ENCODE measurements around the gene TMEM271. TPM values are rescaled to one million over a fixed set of nuclear protein-coding genes. Genes with fewer than 3 reads are reported as not detected.

TMEM271 gene
- polyA plus RNA-seq, 1 donor from 2014 or later: 16.0 TPM

DNA sequence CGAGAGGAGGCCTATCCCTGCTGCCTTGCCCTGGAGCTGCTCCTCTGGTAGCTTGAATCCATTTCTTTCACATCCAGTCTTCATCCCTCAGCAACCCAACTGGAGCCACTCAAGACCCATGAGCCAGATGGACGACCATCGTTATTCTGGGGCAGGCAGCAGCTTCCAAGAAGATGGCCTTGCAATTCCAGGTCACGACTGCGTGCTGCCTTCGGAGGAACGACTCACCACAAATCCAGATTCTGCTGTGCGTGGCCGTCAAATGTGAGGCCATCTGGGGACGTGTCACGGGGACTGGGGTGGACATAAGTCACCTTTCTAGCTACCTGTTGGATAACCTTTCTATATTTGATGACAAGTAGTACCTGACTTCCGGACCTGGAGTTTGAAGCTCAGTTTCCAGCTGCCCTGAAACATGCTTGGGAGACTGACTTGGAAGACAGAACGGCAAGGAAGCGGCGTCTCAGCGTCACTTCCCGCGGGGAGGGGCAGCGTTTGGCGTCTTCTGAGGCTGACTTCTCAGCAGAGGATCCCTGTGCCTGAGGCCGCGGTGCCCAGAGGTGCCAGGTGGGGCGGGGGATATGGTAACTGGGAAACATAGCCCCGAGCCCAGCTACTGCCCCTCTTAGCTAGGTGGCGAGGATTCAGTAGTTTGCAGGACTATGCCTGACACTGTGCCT lies 11.7 kb upstream of the TMEM271 start:
- Histone ChIP-seq H3K4me2 (ENCODE audit: low read length) (no peak overlapping the region), H4K20me1 (ENCODE audit: insufficient read depth) (no peaks in the 10 kb centered on the region), H2AFZ (ENCODE audit: low read depth, low read length) (no peak overlapping the region), H3K9ac (ENCODE audit: low read length) (no peak overlapping the region), H3K79me2 (replicated peaks; ENCODE audit: insufficient read depth, low read length) (no peaks in the 10 kb centered on the region), H3K27ac (ENCODE audit: low read length) (no peak overlapping the region), H3F3A (ENCODE audit: insufficient read depth, low read length, poor library complexity, severe bottlenecking) (no peaks in the 10 kb centered on the region), H3K36me3 (ENCODE audit: insufficient read depth, low read length) (peaks cover 4% of the 10 kb centered on the region), H3K27me3 (ENCODE audit: insufficient read depth, low read depth, low read length) (no peaks in the 10 kb centered on the region), H3K4me3 (ENCODE audit: low read length) (no peak overlapping the region), H3K9me3 (ENCODE audit: low read length) (no peaks in the 10 kb centered on the region), H3K9me2 (ENCODE audit: insufficient read depth, low read length) (no peaks in the 10 kb centered on the region)
- TF ChIP-seq EZH2 (IDR thresholded peaks at IDR 0.05; ENCODE audit: borderline replicate concordance, insufficient read depth, low read length, poor library complexity, severe bottlenecking): no peak
- TF ChIP-seq, protein P1, sequence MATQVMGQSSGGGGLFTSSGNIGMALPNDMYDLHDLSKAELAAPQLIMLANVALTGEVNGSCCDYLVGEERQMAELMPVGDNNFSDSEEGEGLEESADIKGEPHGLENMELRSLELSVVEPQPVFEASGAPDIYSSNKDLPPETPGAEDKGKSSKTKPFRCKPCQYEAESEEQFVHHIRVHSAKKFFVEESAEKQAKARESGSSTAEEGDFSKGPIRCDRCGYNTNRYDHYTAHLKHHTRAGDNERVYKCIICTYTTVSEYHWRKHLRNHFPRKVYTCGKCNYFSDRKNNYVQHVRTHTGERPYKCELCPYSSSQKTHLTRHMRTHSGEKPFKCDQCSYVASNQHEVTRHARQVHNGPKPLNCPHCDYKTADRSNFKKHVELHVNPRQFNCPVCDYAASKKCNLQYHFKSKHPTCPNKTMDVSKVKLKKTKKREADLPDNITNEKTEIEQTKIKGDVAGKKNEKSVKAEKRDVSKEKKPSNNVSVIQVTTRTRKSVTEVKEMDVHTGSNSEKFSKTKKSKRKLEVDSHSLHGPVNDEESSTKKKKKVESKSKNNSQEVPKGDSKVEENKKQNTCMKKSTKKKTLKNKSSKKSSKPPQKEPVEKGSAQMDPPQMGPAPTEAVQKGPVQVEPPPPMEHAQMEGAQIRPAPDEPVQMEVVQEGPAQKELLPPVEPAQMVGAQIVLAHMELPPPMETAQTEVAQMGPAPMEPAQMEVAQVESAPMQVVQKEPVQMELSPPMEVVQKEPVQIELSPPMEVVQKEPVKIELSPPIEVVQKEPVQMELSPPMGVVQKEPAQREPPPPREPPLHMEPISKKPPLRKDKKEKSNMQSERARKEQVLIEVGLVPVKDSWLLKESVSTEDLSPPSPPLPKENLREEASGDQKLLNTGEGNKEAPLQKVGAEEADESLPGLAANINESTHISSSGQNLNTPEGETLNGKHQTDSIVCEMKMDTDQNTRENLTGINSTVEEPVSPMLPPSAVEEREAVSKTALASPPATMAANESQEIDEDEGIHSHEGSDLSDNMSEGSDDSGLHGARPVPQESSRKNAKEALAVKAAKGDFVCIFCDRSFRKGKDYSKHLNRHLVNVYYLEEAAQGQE (IDR thresholded peaks at IDR 0.05; ENCODE audit: borderline replicate concordance): no peak
- TF ChIP-seq MXI1 (conservative IDR thresholded peaks at IDR 0.05; ENCODE audit: poor library complexity, severe bottlenecking): no peak
- no peak for TF ChIP-seq POLR2AphosphoS5 (IDR thresholded peaks at IDR 0.05)
- no peak for TF ChIP-seq TAF1 (IDR thresholded peaks at IDR 0.05; ENCODE audit: low read depth)
- no peak for TF ChIP-seq RAD21 (conservative IDR thresholded peaks at IDR 0.05)
- TF ChIP-seq SMC3 (conservative IDR thresholded peaks at IDR 0.05; ENCODE audit: poor library complexity): no peak
- TF ChIP-seq CTCF (IDR thresholded peaks at IDR 0.05; ENCODE audit: poor library complexity, severe bottlenecking): no peak
- TF ChIP-seq EP300 (conservative IDR thresholded peaks at IDR 0.05; ENCODE audit: poor library complexity, severe bottlenecking): no peak

DNA sequence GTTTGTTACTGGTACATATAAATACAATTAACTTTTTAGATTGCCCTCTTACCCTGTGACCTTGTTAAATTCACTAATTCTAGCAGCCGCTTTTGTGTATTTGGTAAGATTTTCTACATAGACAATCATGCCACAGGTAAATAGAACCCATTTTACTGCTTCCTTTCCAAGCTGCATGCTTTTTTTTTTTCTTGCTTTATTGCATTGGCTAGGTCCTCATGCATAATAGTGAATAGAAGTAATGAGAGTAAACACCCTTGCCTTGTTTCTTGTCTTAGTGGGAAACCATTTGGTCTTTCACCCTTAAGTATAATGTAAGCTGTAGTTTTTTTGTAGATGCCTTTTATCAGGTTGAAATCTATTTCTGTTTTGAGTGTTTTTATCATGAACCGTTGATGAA lies 7.7 kb upstream of the TMEM271 start:
- TF ChIP-seq EZH2 (IDR thresholded peaks at IDR 0.05; ENCODE audit: borderline replicate concordance, insufficient read depth, low read length, poor library complexity, severe bottlenecking): no peak
- TF ChIP-seq CTCF (IDR thresholded peaks at IDR 0.05; ENCODE audit: poor library complexity, severe bottlenecking): no peak
- TF ChIP-seq, protein P1 (IDR thresholded peaks at IDR 0.05; ENCODE audit: borderline replicate concordance): no peak
- TF ChIP-seq TAF1 (IDR thresholded peaks at IDR 0.05; ENCODE audit: low read depth): no peak
- no peak for TF ChIP-seq MXI1 (conservative IDR thresholded peaks at IDR 0.05; ENCODE audit: poor library complexity, severe bottlenecking)

More for the DNA sequence above, 7.7 kb upstream of the TMEM271 start:
- Histone ChIP-seq H3F3A (ENCODE audit: insufficient read depth, low read length, poor library complexity, severe bottlenecking) (no peaks in the 10 kb centered on the region), H3K4me3 (ENCODE audit: low read length) (no peak overlapping the region), H2AFZ (ENCODE audit: low read depth, low read length) (no peak overlapping the region), H4K20me1 (ENCODE audit: insufficient read depth) (no peaks in the 10 kb centered on the region), H3K9me3 (ENCODE audit: low read length) (peaks cover 9% of the 10 kb centered on the region), H3K36me3 (ENCODE audit: insufficient read depth, low read length) (no peaks in the 10 kb centered on the region), H3K79me2 (replicated peaks; ENCODE audit: insufficient read depth, low read length) (no peaks in the 10 kb centered on the region), H3K9me2 (ENCODE audit: insufficient read depth, low read length) (no peaks in the 10 kb centered on the region), H3K27ac (ENCODE audit: low read length) (no peak overlapping the region), H3K27me3 (ENCODE audit: insufficient read depth, low read depth, low read length) (peaks cover 10% of the 10 kb centered on the region), H3K9ac (ENCODE audit: low read length) (no peak overlapping the region), H3K4me2 (ENCODE audit: low read length) (no peak overlapping the region)

Data from neural cell (in vitro differentiated cells).